Loucy (cell line): ENCODE data around the gene PCDHB6.
A peak's percentile ranks its signal among the peaks of the same experiment; 100 is the strongest.
"Not testable (repeated sequence)": the region's sequence is repeated elsewhere in the genome, so short reads cannot be mapped to it uniquely, and the experiment has no call there.

Source experiments
- H2AFZ ChIP-seq: fragments of 200-600 bp; sonication (generic); 2 replicates; pipeline ENCODE4 v1.6.0; 2016; ENCODE audit warnings: antibody characterized with exemption, mild to moderate bottlenecking, low read length, moderate library complexity
- H3F3A ChIP-seq: fragments of 200-600 bp; 2 replicates; pipeline ENCODE4 v1.6.0; 2016; ENCODE audit warnings: antibody characterized with exemption, low read depth, mild to moderate bottlenecking
- H3K27me3 ChIP-seq: fragments of 200-600 bp; sonication (generic); 2 replicates; pipeline ENCODE4 v1.6.1; 2014; ENCODE audit warnings: low read length, mild to moderate bottlenecking; ENCODE audit not compliant: insufficient read depth, poor library complexity, severe bottlenecking
- H3K36me3 ChIP-seq: fragments of 200-600 bp; sonication (generic); 2 replicates; pipeline ENCODE4 v1.6.1; 2016; ENCODE audit warnings: low read length; ENCODE audit not compliant: insufficient read depth
- H3K4me1 ChIP-seq: fragments of 200-600 bp; sonication (generic); 2 replicates; pipeline ENCODE4 v1.5.1; 2014; ENCODE audit warnings: low read length, mild to moderate bottlenecking; ENCODE audit not compliant: insufficient read depth, poor library complexity, severe bottlenecking
- H3K4me2 ChIP-seq: fragments of 200-600 bp; sonication (generic); 2 replicates; pipeline ENCODE4 v1.6.0; 2014; ENCODE audit warnings: antibody characterized with exemption, low read length, low read depth, mild to moderate bottlenecking; ENCODE audit not compliant: poor library complexity, severe bottlenecking
- H3K4me3 ChIP-seq: fragments of 200-600 bp; sonication (generic); 2 replicates; pipeline ENCODE4 v1.5.1; 2014; ENCODE audit warnings: low read length, mild to moderate bottlenecking, mixed read lengths; ENCODE audit not compliant: poor library complexity, severe bottlenecking
- H3K79me2 ChIP-seq: fragments of 200-600 bp; sonication (generic); 2 replicates; pipeline ENCODE4 v1.6.1; 2014; ENCODE audit warnings: low read length; ENCODE audit not compliant: insufficient read depth
- H3K9ac ChIP-seq: fragments of 200-600 bp; sonication (generic); 2 replicates; pipeline ENCODE4 v1.6.0; 2014; ENCODE audit warnings: mild to moderate bottlenecking, low read depth, low read length, moderate library complexity; ENCODE audit not compliant: poor library complexity, severe bottlenecking
- H3K9me2 ChIP-seq: fragments of 200-600 bp; sonication (generic); replicated peaks from 2 replicates; pipeline ENCODE4 v1.6.1; 2016; ENCODE audit warnings: low read depth, low read length, mixed read lengths
- H3K9me3 ChIP-seq: fragments of 200-600 bp; sonication (generic); 2 replicates; pipeline ENCODE4 v1.6.1; 2014; ENCODE audit warnings: mild to moderate bottlenecking, antibody characterized with exemption, low read length, low read depth; ENCODE audit not compliant: insufficient read depth
- H4K20me1 ChIP-seq: fragments of 200-600 bp; sonication (generic); 2 replicates; pipeline ENCODE4 v1.6.0; 2014; ENCODE audit warnings: antibody characterized with exemption, low read length, mild to moderate bottlenecking; ENCODE audit not compliant: insufficient read depth, poor library complexity, severe bottlenecking
- CTCF ChIP-seq: fragments of 200-600 bp; sonication (generic); conservative IDR thresholded peaks from 2 replicates; pipeline ENCODE4 v1.5.1; 2014; ENCODE audit warnings: mild to moderate bottlenecking, antibody characterized with exemption, low read length
- EZH2phosphoT487 ChIP-seq: fragments of 200-600 bp; IDR thresholded peaks from 2 replicates; pipeline ENCODE4 v1.6.1; 2018; ENCODE audit warnings: antibody characterized with exemption, mild to moderate bottlenecking, moderate library complexity, borderline replicate concordance

The PCDHB6 gene

GRCh38 chr5:141172381-141173204, 22.7 kb downstream of the PCDHB6 start, which contains the start of gene PCDHB7:
TSS of gene PCDHB7 (plus strand) at chr5:141172644. CDS start at chr5:141172836, 192 bp downstream.
- Histone ChIP-seq H3F3A (no peaks in the 10 kb centered on the region), H3K9ac (no peak within 1 kb of the TSS), H3K4me2 (no peak within 1 kb of the TSS), H3K9me3 (no peaks in the 10 kb centered on the region), H3K4me3 (no peak within 1 kb of the TSS), H3K4me1 (no peaks in the 10 kb centered on the region), H4K20me1 (no peaks in the 10 kb centered on the region), H2AFZ (no peak within 1 kb of the TSS), H3K79me2 (no peaks in the 10 kb centered on the region), H3K9me2 (no peaks in the 10 kb centered on the region), H3K36me3 (no peaks in the 10 kb centered on the region), H3K27me3 (no peaks in the 10 kb centered on the region)
- TF ChIP-seq EZH2phosphoT487 (no peak), CTCF (peak; percentile 43)

GRCh38 chr5:141174291-141175104, 24.6 kb downstream of the PCDHB6 start:
- not testable (repeated sequence) for H3K9ac ChIP-seq, H3K27me3 ChIP-seq, H3K4me2 ChIP-seq, H3K9me3 ChIP-seq, H3K4me1 ChIP-seq, H3K79me2 ChIP-seq, H3K4me3 ChIP-seq, H3F3A ChIP-seq, H4K20me1 ChIP-seq, H3K36me3 ChIP-seq, H2AFZ ChIP-seq, H3K9me2 ChIP-seq

- H2AFZ ChIP-seq: no peak overlapping the region
- no peaks in the 10 kb centered on the region for H3K79me2 ChIP-seq
- no peaks in the 10 kb centered on the region for H3F3A ChIP-seq
- H3K4me3 ChIP-seq: no peak overlapping the region
- H4K20me1 ChIP-seq: no peaks in the 10 kb centered on the region
- TF ChIP-seq EZH2phosphoT487 (no peak), CTCF (no peak)
- no peak overlapping the region for H3K9ac ChIP-seq
- no peaks in the 10 kb centered on the region for H3K4me1 ChIP-seq
- H3K9me2 ChIP-seq: no peaks in the 10 kb centered on the region
- H3K4me2 ChIP-seq: no peak overlapping the region
- no peaks in the 10 kb centered on the region for H3K27me3 ChIP-seq
- H3K36me3 ChIP-seq: no peaks in the 10 kb centered on the region
- no peaks in the 10 kb centered on the region for H3K9me3 ChIP-seq
These were observed 26.1 kb downstream of the PCDHB6 start for GRCh38 chr5:141175933-141176332.

GRCh38 chr5:141177577-141178191, 27.8 kb downstream of the PCDHB6 start, which contains the start of gene PCDHB8:
TSS of gene PCDHB8 (plus strand) at chr5:141177790. CDS start at chr5:141178035, 245 bp downstream.
- not testable (repeated sequence) for H3K4me2 ChIP-seq, H2AFZ ChIP-seq, H3K9ac ChIP-seq, H3K4me3 ChIP-seq, H4K20me1 ChIP-seq, H3K4me1 ChIP-seq, H3K9me3 ChIP-seq, H3K27me3 ChIP-seq, H3F3A ChIP-seq, H3K36me3 ChIP-seq, H3K9me2 ChIP-seq, H3K79me2 ChIP-seq

- not testable (repeated sequence) for H3K4me1 ChIP-seq, H2AFZ ChIP-seq, H3K27me3 ChIP-seq, H4K20me1 ChIP-seq, H3K36me3 ChIP-seq, H3K4me3 ChIP-seq, H3K79me2 ChIP-seq, H3K9me2 ChIP-seq, H3K4me2 ChIP-seq, H3F3A ChIP-seq, H3K9me3 ChIP-seq, H3K9ac ChIP-seq
These were observed 29.5 kb downstream of the PCDHB6 start for GRCh38 chr5:141179371-141179770.
